WTC11 (cell line): ENCODE measurements around the gene MERTK. TPM values are rescaled to one million over a fixed set of nuclear protein-coding genes. Genes with fewer than 3 reads are reported as not detected.

Source experiments
- AFF4 ChIP-seq: sonication (generic); formaldehyde crosslinking; IDR thresholded peaks from 2 replicates; pipeline ENCODE4 v1.8.1; 2023; ENCODE audit warnings: mild to moderate bottlenecking, missing genetic modification reagents, borderline replicate concordance
- ARID4B ChIP-seq: sonication (generic); formaldehyde crosslinking; IDR thresholded peaks from 2 replicates; pipeline ENCODE4 v1.8.0; 2023; ENCODE audit warnings: missing genetic modification reagents, mild to moderate bottlenecking, borderline replicate concordance
- ATF3 ChIP-seq: sonication (generic); formaldehyde crosslinking; conservative IDR thresholded peaks from 2 replicates; pipeline ENCODE4 v1.8.1; 2022; ENCODE audit warnings: mild to moderate bottlenecking, missing genetic modification reagents
- CREB1 ChIP-seq: sonication (generic); formaldehyde crosslinking; IDR thresholded peaks from 2 replicates; pipeline ENCODE4 v1.8.0; 2023; ENCODE audit warnings: mild to moderate bottlenecking, missing genetic modification reagents
- CREM ChIP-seq: sonication (generic); formaldehyde crosslinking; IDR thresholded peaks from 2 replicates; pipeline ENCODE4 v1.8.1; 2022; ENCODE audit warnings: mild to moderate bottlenecking, missing genetic modification reagents, moderate library complexity
- E2F4 ChIP-seq: sonication (generic); formaldehyde crosslinking; IDR thresholded peaks from 2 replicates; pipeline ENCODE4 v1.8.1; 2022; ENCODE audit warnings: low read depth, mild to moderate bottlenecking, moderate library complexity, missing genetic modification reagents, borderline replicate concordance
- GABPB1 ChIP-seq: sonication (generic); formaldehyde crosslinking; IDR thresholded peaks from 2 replicates; pipeline ENCODE4 v1.8.1; 2023; ENCODE audit warnings: mild to moderate bottlenecking, missing genetic modification reagents
- JAZF1 ChIP-seq: fragments of 250-450 bp; sonication (Bioruptor Pico); IDR thresholded peaks from 2 replicates; pipeline ENCODE4 v1.9.0; 2021; ENCODE audit warnings: moderate library complexity, mild to moderate bottlenecking, inconsistent platforms
- JUN ChIP-seq: sonication (generic); formaldehyde crosslinking; IDR thresholded peaks from 2 replicates; pipeline ENCODE4 v1.8.0; 2023; ENCODE audit warnings: mild to moderate bottlenecking, missing genetic modification reagents
- MLX ChIP-seq: sonication (generic); formaldehyde crosslinking; IDR thresholded peaks from 2 replicates; pipeline ENCODE4 v1.8.1; 2023; ENCODE audit warnings: mild to moderate bottlenecking, missing genetic modification reagents, moderate library complexity
- NFATC4 ChIP-seq: fragments of 250-450 bp; sonication (Bioruptor Pico); IDR thresholded peaks from 2 replicates; pipeline ENCODE4 v1.9.0; 2021; ENCODE audit warnings: mild to moderate bottlenecking
- NFE2L1 ChIP-seq: sonication (generic); formaldehyde crosslinking; IDR thresholded peaks from 2 replicates; pipeline ENCODE4 v1.8.1; 2023; ENCODE audit warnings: missing genetic modification reagents
- NR3C1 ChIP-seq: sonication (generic); formaldehyde crosslinking; conservative IDR thresholded peaks from 2 replicates; pipeline ENCODE4 v1.8.1; 2023; ENCODE audit warnings: low read depth, mild to moderate bottlenecking, missing genetic modification reagents
- RELA ChIP-seq: sonication (generic); formaldehyde crosslinking; IDR thresholded peaks from 2 replicates; pipeline ENCODE4 v1.8.1; 2022; ENCODE audit warnings: missing genetic modification reagents, mild to moderate bottlenecking, borderline replicate concordance
- SMAD4 ChIP-seq: sonication (generic); formaldehyde crosslinking; IDR thresholded peaks from 2 replicates; pipeline ENCODE4 v1.8.0; 2022; ENCODE audit warnings: mild to moderate bottlenecking, missing genetic modification reagents
- SOX15 ChIP-seq: fragments of 250-450 bp; sonication (Bioruptor Pico); IDR thresholded peaks from 2 replicates; pipeline ENCODE4 v1.9.0; 2021; ENCODE audit warnings: mild to moderate bottlenecking
- USF1 ChIP-seq: sonication (generic); formaldehyde crosslinking; IDR thresholded peaks from 2 replicates; pipeline ENCODE4 v1.8.0; 2022; ENCODE audit warnings: mild to moderate bottlenecking, missing genetic modification reagents
- ZBTB43 ChIP-seq: sonication (generic); formaldehyde crosslinking; IDR thresholded peaks from 2 replicates; pipeline ENCODE4 v1.8.1; 2023; ENCODE audit warnings: mild to moderate bottlenecking, missing genetic modification reagents
- ZNF121 ChIP-seq: sonication (generic); formaldehyde crosslinking; IDR thresholded peaks from 2 replicates; pipeline ENCODE4 v1.8.0; 2023; ENCODE audit warnings: missing genetic modification reagents
- ZNF219 ChIP-seq: sonication (generic); formaldehyde crosslinking; IDR thresholded peaks from 2 replicates; pipeline ENCODE4 v1.8.0; 2023; ENCODE audit warnings: missing genetic modification reagents, mild to moderate bottlenecking, borderline replicate concordance
- ZNF512 ChIP-seq: sonication (generic); formaldehyde crosslinking; IDR thresholded peaks from 2 replicates; pipeline ENCODE4 v1.8.1; 2022; ENCODE audit warnings: missing genetic modification reagents, borderline replicate concordance
- ZSCAN18 ChIP-seq: fragments of 250-450 bp; sonication (Bioruptor Pico); IDR thresholded peaks from 2 replicates; pipeline ENCODE4 v2.1.2; 2022; ENCODE audit warnings: mild to moderate bottlenecking, moderate library complexity
- total RNA-seq: library from RNA; stranded (reverse); gene quantifications from 3 replicates; pipeline ENCODE4 v1.2.3, GENCODE V29; 2021

Gene MERTK
- total RNA-seq, 1 experiment from 2014 or later: 6.9 TPM

- TF ChIP-seq ARID4B (peak; percentile 84), AFF4 (CRISPR knock-in tag) (no peak), SMAD4 (CRISPR knock-in tag) (no peak), NR3C1 (CRISPR knock-in tag) (no peak), JAZF1 (CRISPR knock-in tag) (no peak), GABPB1 (peak; percentile 57), SOX15 (CRISPR knock-in tag) (no peak), RELA (CRISPR knock-in tag) (no peak), ATF3 (CRISPR knock-in tag) (no peak), ZNF512 (CRISPR knock-in tag) (no peak), USF1 (CRISPR knock-in tag) (peak; percentile 10; the same call in 1 of the 2 replicates), JUN (CRISPR knock-in tag) (no peak), ZNF121 (CRISPR knock-in tag) (no peak), ZBTB43 (CRISPR knock-in tag) (0 out of 2 replicates have a peak, but pooled peaks have one; percentile 43), NFE2L1 (CRISPR knock-in tag) (peak; percentile 76), ZSCAN18 (no peak), CREB1 (CRISPR knock-in tag) (no peak), NFATC4 (no peak), ZNF219 (CRISPR knock-in tag) (no peak), CREM (CRISPR knock-in tag) (peak; percentile 69; the same call in 1 of the 2 replicates), MLX (CRISPR knock-in tag) (no peak), E2F4 (0 out of 2 replicates have a peak, but pooled peaks have one; percentile 23)
Measured at GRCh38 chr2:112054847-112055729, 156.7 kb downstream of the MERTK start, which contains the start of gene TMEM87B (continued).
